Right ventricle myocardium inferior (tissue), 1 donor: ENCODE data around the gene HDAC9. TPM values are rescaled to one million over a fixed set of nuclear protein-coding genes. Genes with fewer than 3 reads are reported as not detected.

Source experiments
- ATAC-seq: fragments of 200-7000 bp; cut with Tn5 transposase; one replicate; pipeline ENCODE4 v1.9.1; 2020; ENCODE audit warnings: mild to moderate bottlenecking, moderate library complexity
- DNase-seq: peaks from one replicate; pipeline ENCODE4 v3.0.0; 2021; ENCODE audit errors: missing footprints
- intact Hi-C: fragments of 100-400 bp; cut with DNase I; formaldehyde crosslinking; loops from one replicate; pipeline ENCODE4 v1.11.0; 2022
- total RNA-seq: library from RNA; stranded (reverse); fragmentation: NEBNext Ultra II Directional; extraction: Animal tissue kit (Norgen Biotek cat#: 25700); gene quantifications from one replicate; pipeline ENCODE4 v1.2.1, GENCODE V29; 2021
- donor health status: DM: no; HTN: yes; CAD: no; lungs with severe emphysema.

Gene HDAC9
- total RNA-seq, 1 donor from 2014 or later = 25.3 TPM

DNA sequence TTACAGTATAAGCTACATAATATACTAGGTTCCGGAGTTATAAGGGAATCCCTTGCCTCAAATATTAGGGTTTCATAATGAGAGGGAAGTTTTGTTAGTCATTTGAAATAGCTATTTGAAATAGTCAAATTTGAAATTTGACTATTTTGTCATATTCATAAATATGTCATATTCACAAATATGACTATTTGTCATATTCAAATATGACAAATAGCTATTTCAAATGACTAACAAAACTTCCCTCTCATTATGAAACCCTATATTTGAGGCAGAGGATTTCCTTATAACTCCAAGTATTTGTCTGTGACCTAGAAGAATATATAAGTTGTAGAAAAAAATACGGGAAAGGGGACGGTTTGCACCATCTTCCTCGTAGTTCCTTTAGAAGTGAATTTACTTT, 76.6 kb downstream of the HDAC9 start:
- intact Hi-C loops = loop anchor here (5.0 kb wide), 1 partner anchor 75 kb away; the partner anchor contains the start of gene HDAC9
- no peak for ATAC-seq
- DNase-seq = no peak

- DNase-seq = no peak
- intact Hi-C loops = loop anchor here (5.0 kb wide), 1 partner anchor 76 kb away; the partner anchor contains the start of gene HDAC9
- ATAC-seq = no peak
These were observed 77.3 kb downstream of the HDAC9 start for GRCh38 chr7:18572885-18573284.

GRCh38 chr7:18573410-18574234, 78.1 kb downstream of the HDAC9 start:
- ATAC-seq (peak; percentile 78), DNase-seq (peak; percentile 58)
- intact Hi-C loops = loop anchor here (5.0 kb wide), 1 partner anchor 76 kb away; the partner anchor contains the start of gene HDAC9

DNA sequence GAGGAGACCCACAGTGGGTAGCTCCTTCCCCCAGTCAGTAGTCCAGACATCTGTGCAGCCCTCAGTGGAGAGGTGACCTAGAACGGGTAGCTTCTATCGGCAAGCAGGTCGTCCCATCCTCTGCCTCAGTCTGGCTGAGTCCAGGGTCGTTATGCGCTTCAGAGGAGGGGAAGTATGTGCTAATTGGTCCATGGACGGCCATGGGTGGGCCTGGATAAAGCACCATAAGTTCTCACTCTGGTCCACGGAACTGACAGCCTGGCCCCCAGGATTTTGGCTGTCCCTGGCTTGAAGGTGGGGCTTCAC, 78.6 kb downstream of the HDAC9 start:
- intact Hi-C loops = loop anchor here (5.0 kb wide), 1 partner anchor 77 kb away; the partner anchor contains the start of gene HDAC9
- ATAC-seq (no peak), DNase-seq (no peak)

- ATAC-seq (no peak), DNase-seq (peak; percentile 59)
- intact Hi-C loops = loop anchor here (5.0 kb wide), 1 partner anchor 77 kb away; the partner anchor contains the start of gene HDAC9
These were observed 79.1 kb downstream of the HDAC9 start for GRCh38 chr7:18574676-18575075.

DNA sequence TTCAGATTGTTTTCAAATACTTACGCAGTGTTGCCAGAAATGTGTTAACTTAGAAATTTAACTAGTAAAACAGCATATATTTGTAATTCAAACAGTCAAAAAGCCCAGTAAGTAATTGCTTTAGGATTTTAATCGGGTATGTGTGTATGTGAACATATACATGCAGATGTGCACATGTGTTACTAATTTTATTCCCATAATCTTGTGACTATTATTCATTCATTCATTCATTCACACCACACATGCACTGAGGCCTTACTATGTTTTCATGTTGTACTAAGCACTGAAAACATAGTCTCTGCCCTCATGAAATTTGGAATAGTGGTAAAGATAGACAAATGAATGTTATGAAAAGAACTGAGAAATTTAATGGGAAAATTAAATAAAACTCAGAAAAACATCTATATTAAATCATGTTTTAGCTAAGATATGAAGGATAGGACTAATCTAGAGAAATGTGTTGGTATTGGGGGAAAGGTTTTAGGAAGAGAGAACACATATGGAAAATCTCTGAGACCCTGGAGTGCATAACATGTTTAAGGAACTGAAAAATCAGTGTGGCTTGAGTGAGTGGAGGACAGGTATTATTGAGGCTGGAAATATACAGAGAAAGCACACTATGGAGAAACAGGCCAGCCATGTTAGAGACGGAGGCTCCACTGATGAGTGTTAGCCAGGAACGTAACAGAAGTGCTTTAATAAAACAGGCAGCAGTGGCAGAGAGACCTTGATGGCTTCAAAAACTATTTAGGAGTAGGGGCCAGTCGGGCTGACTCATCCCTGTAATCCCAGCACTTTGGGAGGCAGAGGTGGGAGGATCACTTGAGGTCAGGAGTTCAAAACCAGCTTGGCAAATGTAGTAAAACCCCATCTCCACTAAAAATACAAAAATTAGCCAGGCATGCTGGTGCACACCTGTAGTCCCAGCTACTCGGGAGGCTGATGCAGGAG, 80.3 kb downstream of the HDAC9 start:
- intact Hi-C loops = no loop called here
- DNase-seq = no peak
- no peak for ATAC-seq

- DNase-seq (no peak), ATAC-seq (no peak)
- intact Hi-C loops = no loop called here
These were observed 81.7 kb downstream of the HDAC9 start for GRCh38 chr7:18577096-18577771.

DNA sequence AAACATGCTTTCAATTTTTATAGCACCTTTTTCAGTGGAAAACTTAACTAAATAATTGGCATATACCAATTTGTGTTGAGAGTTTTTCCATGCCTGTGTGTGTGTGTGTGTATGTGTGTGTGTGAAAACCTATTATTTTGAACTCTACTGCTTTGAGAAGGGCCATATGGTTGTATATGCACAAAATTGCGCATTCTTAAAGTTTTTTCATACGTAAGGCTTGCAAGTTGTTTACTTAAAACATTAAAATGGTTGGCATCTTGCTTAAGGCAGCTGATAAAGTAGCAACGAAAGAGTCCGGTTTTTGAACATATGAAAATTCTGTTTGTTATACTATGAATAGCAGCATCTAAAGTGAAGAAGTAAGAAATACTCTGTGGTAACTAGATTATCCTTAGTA, 84.1 kb downstream of the HDAC9 start:
- intact Hi-C loops = no loop called here
- no peak for ATAC-seq
- DNase-seq = no peak

DNA sequence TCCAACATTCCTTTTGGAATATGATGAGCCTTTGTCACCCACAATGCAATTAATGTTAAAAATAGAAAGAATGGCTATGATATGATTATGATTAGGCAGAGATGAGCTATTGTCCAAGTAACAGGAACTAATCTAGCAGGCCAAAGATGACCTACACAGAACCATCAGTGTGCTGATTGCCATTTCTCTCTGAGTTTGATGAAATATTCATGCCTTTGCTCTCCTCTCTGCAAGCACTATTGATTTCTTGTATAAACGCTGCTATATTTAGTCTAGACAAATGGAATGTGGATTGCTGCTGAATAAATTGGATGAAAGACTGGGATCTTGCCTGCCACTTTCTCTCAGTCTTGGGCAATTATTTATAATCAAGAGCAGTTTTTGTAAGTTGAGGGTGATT, 85.4 kb downstream of the HDAC9 start:
- DNase-seq (no peak), ATAC-seq (no peak)
- intact Hi-C loops = no loop called here

GRCh38 chr7:18583305-18583704, 87.8 kb downstream of the HDAC9 start:
- no peak for ATAC-seq
- no peak for DNase-seq
- intact Hi-C loops = no loop called here

DNA sequence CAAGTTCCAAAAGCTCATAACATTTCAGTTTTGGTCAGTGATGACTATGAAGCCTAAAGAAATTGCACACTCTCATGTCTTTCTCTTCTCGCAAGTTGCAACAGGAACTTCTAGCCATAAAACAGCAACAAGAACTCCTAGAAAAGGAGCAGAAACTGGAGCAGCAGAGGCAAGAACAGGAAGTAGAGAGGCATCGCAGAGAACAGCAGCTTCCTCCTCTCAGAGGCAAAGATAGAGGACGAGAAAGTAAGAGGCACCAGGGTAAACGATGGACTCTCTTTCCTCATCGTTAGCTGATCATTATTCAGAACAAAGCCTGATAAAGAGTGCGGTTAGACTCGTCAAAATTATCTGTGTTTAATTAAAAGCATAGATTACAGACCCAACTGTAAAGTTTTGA, 94.7 kb downstream of the HDAC9 start:
- ATAC-seq = peak; percentile 13
- intact Hi-C loops = no loop called here
- DNase-seq = no peak

GRCh38 chr7:18590744-18591340, 95.3 kb downstream of the HDAC9 start:
- intact Hi-C loops = loop anchor here (1.0 kb wide), 1 partner anchor 75 kb away; no protein-coding TSS in a partner anchor
- ATAC-seq = no peak

GRCh38 chr7:18593602-18594279, 98.2 kb downstream of the HDAC9 start:
- no peak for ATAC-seq
- DNase-seq = no peak
- intact Hi-C loops = no loop called here

More at GRCh38 chr7:18590744-18591340, 95.3 kb downstream of the HDAC9 start:
- DNase-seq = no peak

DNA sequence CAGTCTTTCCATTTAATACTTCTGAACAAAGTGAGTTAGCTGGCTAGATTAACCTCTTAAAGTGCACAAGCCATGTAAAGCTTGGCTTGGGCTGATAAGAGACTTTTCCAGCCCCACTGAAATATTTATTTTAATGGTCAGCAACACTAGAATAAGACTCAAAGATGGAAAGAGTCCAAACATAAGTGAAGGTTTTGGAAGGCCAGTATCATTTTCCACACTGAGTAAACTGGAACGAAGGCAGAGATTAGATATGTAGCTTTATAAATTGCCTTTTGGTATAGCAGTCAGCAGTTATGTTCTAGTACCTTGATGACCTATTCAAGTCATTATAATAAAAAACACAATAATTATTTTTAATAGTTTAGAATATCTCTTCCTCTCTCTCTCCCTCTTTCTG, 102.2 kb downstream of the HDAC9 start:
- ATAC-seq = no peak
- intact Hi-C loops = no loop called here
- no peak for DNase-seq

DNA sequence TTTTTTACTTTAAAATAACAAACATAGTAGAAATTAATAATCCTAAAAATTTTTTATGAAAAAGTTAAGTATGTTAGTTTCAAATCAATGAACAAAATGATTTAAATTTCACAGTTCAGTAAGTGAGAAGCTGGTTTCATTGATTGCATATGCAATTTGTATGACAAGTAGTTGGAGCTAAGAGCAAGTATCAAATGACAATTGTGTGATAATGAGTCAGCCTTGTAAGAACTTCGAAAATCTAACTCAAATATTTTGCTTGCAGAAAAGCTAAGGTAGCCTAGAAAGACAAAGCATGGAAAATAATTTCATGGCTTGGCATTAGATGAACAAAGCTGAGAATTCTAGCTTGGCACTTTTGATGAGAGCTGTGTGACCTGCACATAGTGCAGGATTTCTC, 111.5 kb downstream of the HDAC9 start:
- intact Hi-C loops = no loop called here
- ATAC-seq = no peak
- DNase-seq = no peak

- DNase-seq (no peak), ATAC-seq (no peak)
- intact Hi-C loops = no loop called here
These were observed 114.9 kb downstream of the HDAC9 start for GRCh38 chr7:18610331-18610948.

DNA sequence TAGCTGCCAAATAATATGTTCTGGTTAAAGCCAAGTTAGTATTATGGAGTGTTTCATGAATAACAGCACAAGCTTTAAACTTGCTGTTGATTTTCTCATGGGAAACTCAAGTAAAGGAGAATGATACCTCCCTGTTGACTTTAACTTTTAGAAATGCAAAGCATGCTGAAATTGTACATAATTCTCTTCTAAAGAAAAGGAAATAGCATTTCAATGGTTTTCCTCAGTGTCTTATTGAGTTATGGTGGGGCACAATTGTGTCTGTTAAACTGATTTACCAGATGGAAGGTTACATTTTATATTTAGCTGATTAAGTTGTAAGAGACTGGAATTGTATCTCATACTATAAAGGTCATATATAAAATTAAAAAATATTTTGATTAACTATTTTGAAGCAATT, 119.3 kb downstream of the HDAC9 start:
- DNase-seq (no peak), ATAC-seq (no peak)
- intact Hi-C loops = no loop called here

- no peak for ATAC-seq
- intact Hi-C loops = no loop called here
These were observed 123.8 kb downstream of the HDAC9 start for GRCh38 chr7:18619311-18619710.

More at GRCh38 chr7:18619311-18619710, 123.8 kb downstream of the HDAC9 start:
- DNase-seq = no peak
